H9 (cell line): ENCODE measurements around the gene HSPA5. TPM values are rescaled to one million over a fixed set of nuclear protein-coding genes. Genes with fewer than 3 reads are reported as not detected.

Source experiments
- DNase-seq: peaks from one replicate; pipeline ENCODE4 v3.0.0-alpha.2; 2017
- H2AFZ ChIP-seq: one replicate; pipeline ENCODE4 v1.6.1; 2013; ENCODE audit warnings: mild to moderate bottlenecking, low read length, control low read depth, moderate library complexity
- H2AK5ac ChIP-seq: 2 replicates; pipeline ENCODE4 v1.6.1; 2013; ENCODE audit warnings: low read length, control low read depth, mixed read lengths; ENCODE audit not compliant: insufficient read length
- H2BK120ac ChIP-seq: one replicate; pipeline ENCODE4 v1.6.1; 2013; ENCODE audit warnings: low read depth, mild to moderate bottlenecking, low read length, control low read depth, inconsistent platforms; ENCODE audit not compliant: poor library complexity, severe bottlenecking
- H2BK12ac ChIP-seq: 2 replicates; pipeline ENCODE4 v1.6.1; 2013; ENCODE audit warnings: low read length, control low read depth, mixed read lengths, low read depth; ENCODE audit not compliant: insufficient read length
- H2BK15ac ChIP-seq: 2 replicates; pipeline ENCODE4 v1.6.1; 2013; ENCODE audit warnings: low read depth, low read length, control low read depth
- H2BK20ac ChIP-seq: one replicate; pipeline ENCODE4 v1.6.1; 2013; ENCODE audit warnings: low read depth, mild to moderate bottlenecking, low read length, control low read depth, inconsistent platforms; ENCODE audit not compliant: poor library complexity, severe bottlenecking
- H2BK5ac ChIP-seq: 2 replicates; pipeline ENCODE4 v1.6.1; 2013; ENCODE audit warnings: low read length, control low read depth, mixed read lengths; ENCODE audit not compliant: insufficient read length
- H3K14ac ChIP-seq: 2 replicates; pipeline ENCODE4 v1.6.1; 2013; ENCODE audit warnings: low read length, control low read depth; ENCODE audit not compliant: insufficient read depth
- H3K18ac ChIP-seq: 2 replicates; pipeline ENCODE4 v1.6.1; 2013; ENCODE audit warnings: low read depth, mild to moderate bottlenecking, mixed read lengths, low read length, control low read depth; ENCODE audit not compliant: insufficient read length
- H3K23ac ChIP-seq: 2 replicates; pipeline ENCODE4 v1.6.1; 2013; ENCODE audit warnings: low read length, control low read depth, mixed read lengths, low read depth; ENCODE audit not compliant: insufficient read length
- H3K23me2 ChIP-seq: 2 replicates; pipeline ENCODE4 v1.6.1; 2013; ENCODE audit warnings: low read depth, mild to moderate bottlenecking, mixed read lengths, low read length, control low read depth; ENCODE audit not compliant: insufficient read length, poor library complexity, severe bottlenecking
- H3K27ac ChIP-seq: 2 replicates; pipeline ENCODE4 v1.5.1; 2013; ENCODE audit warnings: low read length, control low read depth, mixed read lengths, low read depth; ENCODE audit not compliant: insufficient read length
- H3K27me3 ChIP-seq: 2 replicates; pipeline ENCODE4 v1.6.1; 2013; ENCODE audit warnings: low read length, control low read depth, inconsistent platforms; ENCODE audit not compliant: insufficient read depth
- H3K4ac ChIP-seq: 2 replicates; pipeline ENCODE4 v1.6.1; 2013; ENCODE audit warnings: low read depth, mild to moderate bottlenecking, control low read depth, inconsistent platforms, low read length, moderate library complexity
- H3K4me1 ChIP-seq: 2 replicates; pipeline ENCODE4 v1.6.1; 2013; ENCODE audit warnings: low read length, control low read depth, inconsistent platforms; ENCODE audit not compliant: insufficient read depth
- H3K4me2 ChIP-seq: 2 replicates; pipeline ENCODE4 v1.6.1; 2013; ENCODE audit warnings: low read length, control low read depth, mixed read lengths; ENCODE audit not compliant: insufficient read length, insufficient read depth
- H3K56ac ChIP-seq: 2 replicates; pipeline ENCODE4 v1.6.1; 2013; ENCODE audit warnings: low read depth, mild to moderate bottlenecking, mixed read lengths, low read length, control low read depth; ENCODE audit not compliant: insufficient read length
- H3K79me1 ChIP-seq: 2 replicates; pipeline ENCODE4 v1.6.1; 2013; ENCODE audit warnings: low read depth, mild to moderate bottlenecking, moderate library complexity, low read length, control low read depth, inconsistent platforms; ENCODE audit not compliant: insufficient read depth, poor library complexity, severe bottlenecking
- H3K79me2 ChIP-seq: 2 replicates; pipeline ENCODE4 v1.6.1; 2013; ENCODE audit warnings: low read length, control low read depth, inconsistent platforms; ENCODE audit not compliant: insufficient read depth
- H3K9ac ChIP-seq: 2 replicates; pipeline ENCODE4 v1.6.1; 2013; ENCODE audit warnings: low read length, control low read depth, mixed read lengths; ENCODE audit not compliant: insufficient read length; ENCODE audit errors: extremely low read depth
- H3K9me3 ChIP-seq: one replicate; pipeline ENCODE4 v1.6.1; 2013; ENCODE audit warnings: low read depth, low read length, inconsistent platforms; ENCODE audit not compliant: control insufficient read depth
- H3T11ph ChIP-seq: one replicate; pipeline ENCODE4 v1.6.1; 2013; ENCODE audit warnings: mild to moderate bottlenecking, low read length, control low read depth, inconsistent platforms
- H4K20me1 ChIP-seq: one replicate; pipeline ENCODE4 v1.6.1; 2013; ENCODE audit not compliant: control insufficient read depth, insufficient read length, insufficient read depth
- H4K5ac ChIP-seq: 2 replicates; pipeline ENCODE4 v1.6.1; 2013; ENCODE audit warnings: low read depth, mild to moderate bottlenecking, mixed read lengths, low read length, control low read depth; ENCODE audit not compliant: insufficient read length
- H4K8ac ChIP-seq: replicated peaks from 2 replicates; pipeline ENCODE4 v1.6.1; 2013; ENCODE audit warnings: low read length, control low read depth, mixed read lengths, low read depth; ENCODE audit not compliant: insufficient read length
- H4K91ac ChIP-seq: 2 replicates; pipeline ENCODE4 v1.6.1; 2013; ENCODE audit warnings: low read depth, mild to moderate bottlenecking, moderate library complexity, mixed read lengths, low read length, control low read depth; ENCODE audit not compliant: insufficient read length
- H3K27ac Mint-ChIP-seq, 3 experiments: 2 replicates in 2 of 3; 3 replicates in 1 of 3; pipeline ENCODE4 v1.8.0; 2020 to 2021; ENCODE audit warnings: mixed read lengths in 3 of 3, mild to moderate bottlenecking in 1 of 3, moderate library complexity in 1 of 3
- H3K27me3 Mint-ChIP-seq: 2 replicates; pipeline ENCODE4 v1.8.0; 2021; ENCODE audit warnings: low read depth, mild to moderate bottlenecking, moderate library complexity, mixed read lengths
- H3K36me3 Mint-ChIP-seq, 3 experiments: 2 replicates in 2 of 3; 3 replicates in 1 of 3; pipeline ENCODE4 v1.8.0; 2020 to 2021; ENCODE audit warnings: low read depth in 3 of 3, mixed read lengths in 3 of 3; ENCODE audit not compliant: insufficient read depth in 1 of 3
- H3K4me1 Mint-ChIP-seq, 2 experiments: 2 replicates each; pipeline ENCODE4 v1.8.0; 2020; ENCODE audit warnings: mixed read lengths in 2 of 2
- H3K4me3 Mint-ChIP-seq, 2 experiments: 2 replicates in 1 of 2; 3 replicates in 1 of 2; pipeline ENCODE4 v1.8.0; 2020 to 2021; ENCODE audit warnings: mild to moderate bottlenecking in 2 of 2, mixed read lengths in 2 of 2, moderate library complexity in 1 of 2
- H3K9me3 Mint-ChIP-seq, 2 experiments: 2 replicates in 1 of 2; 3 replicates in 1 of 2; pipeline ENCODE4 v1.8.0; 2020; ENCODE audit warnings: mild to moderate bottlenecking in 2 of 2, mixed read lengths in 2 of 2, moderate library complexity in 1 of 2
- CTCF ChIP-seq: fragments of 200-600 bp; sonication (generic); conservative IDR thresholded peaks from 3 replicates; pipeline ENCODE4 v1.8.0; 2021; ENCODE audit warnings: antibody characterized with exemption, mild to moderate bottlenecking
- WGBS: extraction: QIAGEN DNeasy Blood & Tissue Kit; methylation state at CpG from one replicate; pipeline ENCODE4 v1.1.7; 2013; ENCODE audit warnings: missing lambda C conversion rate, low lambda C conversion rate, mixed read lengths; ENCODE audit not compliant: insufficient read length; ENCODE audit errors: extremely low coverage; 5-methylcytosine and 5-hydroxymethylcytosine counted together
- total RNA-seq: library from RNA; stranded (reverse); gene quantifications from 2 replicates; pipeline ENCODE4 v1.2.1, GENCODE V29; 2021

HSPA5 gene
- total RNA-seq, 1 experiment from 2014 or later = 240 TPM

GRCh38 chr9:125240649-125240999 is 519 bp downstream of the HSPA5 start:
- H3K79me1 ChIP-seq = peaks cover 4% of the 10 kb centered on the region
- H2AK5ac ChIP-seq = no peak overlapping the region
- Mint-ChIP-seq H3K27me3 (no peaks in the 10 kb centered on the region; the same call in 1 of the 2 replicates), H3K36me3 (peaks cover 42 to 55% (median 51%) of the 10 kb centered on the region in 3 experiments), H3K4me1 (peaks cover 24 to 28% of the 10 kb centered on the region in 2 experiments), H3K9me3 (peaks cover 0 to 4% of the 10 kb centered on the region in 2 experiments; a peak in 1 of 5 replicates), H3K4me3 (peak overlapping the region; percentile 97 to 98), H3K27ac (peak overlapping the region; percentile 95 to 100 (median 99))
- no CpG with 5 or more reads among the region's 33 CpGs for WGBS
- H3K56ac ChIP-seq = peak overlapping the region; percentile 30
- peak overlapping the region; percentile 86 for H3K18ac ChIP-seq
- no peak overlapping the region for H2BK20ac ChIP-seq
- peak overlapping the region; percentile 95 for H3K4me2 ChIP-seq
- no peaks in the 10 kb centered on the region for H3K27me3 ChIP-seq
- no peaks in the 10 kb centered on the region for H3K23me2 ChIP-seq
- no peak overlapping the region for H2BK12ac ChIP-seq
- peak overlapping the region; percentile 81 for H4K5ac ChIP-seq
- peaks cover 11% of the 10 kb centered on the region; the same call in 1 of the 2 replicates for H3K79me2 ChIP-seq
- H3K4ac ChIP-seq = no peak overlapping the region
- peak overlapping the region; percentile 91 for H3K14ac ChIP-seq
- peak overlapping the region; percentile 33 for H4K91ac ChIP-seq
- no peaks in the 10 kb centered on the region for H3K9me3 ChIP-seq
- no peak for TF ChIP-seq CTCF
- H2BK5ac ChIP-seq = peak overlapping the region; percentile 66
- no peak overlapping the region for H3K23ac ChIP-seq
- no peak overlapping the region for H3K27ac ChIP-seq
- peaks cover 2% of the 10 kb centered on the region for H4K20me1 ChIP-seq
- peak overlapping the region; percentile 99 for H3K9ac ChIP-seq
- no peak overlapping the region for H3T11ph ChIP-seq
- DNase-seq = no peak
- H4K8ac ChIP-seq = peak overlapping the region; percentile 62
- no peak overlapping the region for H2BK15ac ChIP-seq
- H2AFZ ChIP-seq = no peak overlapping the region
- no peaks in the 10 kb centered on the region for H3K4me1 ChIP-seq
- no peak overlapping the region for H2BK120ac ChIP-seq
